Keratinocyte (primary cell): ENCODE measurements around the gene PLCG2. TPM values are rescaled to one million over a fixed set of nuclear protein-coding genes. Genes with fewer than 3 reads are reported as not detected.
A peak's percentile ranks its signal among the peaks of the same experiment; 100 is the strongest.

ENCODE experiments used
- DNase-seq: peaks from one replicate; pipeline ENCODE4 v3.0.0-alpha.2; 2011; ENCODE audit warnings: low read depth, missing footprints, low spot score
- FAIRE-seq: peaks from 2 replicates; lab custom pipeline; 2011; peaks lifted over from hg19 to GRCh38; lab: Jason Lieb, UNC
- H2AFZ ChIP-seq: 2 replicates; pipeline ENCODE4 v1.6.0; 2012; ENCODE audit warnings: low read length, control low read depth, inconsistent platforms; ENCODE audit not compliant: control insufficient read depth
- H3K27ac ChIP-seq: 2 replicates; pipeline ENCODE4 v1.5.1; 2011; ENCODE audit warnings: low read length; ENCODE audit not compliant: control insufficient read depth, insufficient read depth
- H3K27me3 ChIP-seq: 3 replicates; pipeline ENCODE4 v1.6.0; 2011; ENCODE audit warnings: low read length; ENCODE audit not compliant: control insufficient read depth, insufficient read depth; ENCODE audit errors: extremely low read depth
- H3K36me3 ChIP-seq, 2 experiments: 2 replicates in 1 of 2; 3 replicates in 1 of 2; pipeline ENCODE4 v1.5.1; 2011; ENCODE audit warnings: low read length in 2 of 2, mild to moderate bottlenecking in 1 of 2; ENCODE audit not compliant: control insufficient read depth in 2 of 2, insufficient read depth in 2 of 2; ENCODE audit errors: extremely low read depth in 1 of 2
- H3K4me1 ChIP-seq: 3 replicates; pipeline ENCODE4 v1.5.1; 2011; ENCODE audit warnings: low read length; ENCODE audit not compliant: control insufficient read depth, insufficient read depth; ENCODE audit errors: extremely low read depth
- H3K4me2 ChIP-seq: 3 replicates; pipeline ENCODE4 v1.6.0; 2011; ENCODE audit warnings: low read depth, low read length; ENCODE audit not compliant: control insufficient read depth, insufficient read depth; ENCODE audit errors: extremely low read depth
- H3K4me3 ChIP-seq, 3 experiments: fragments of 200-600 bp in 1 of 3; sonication (generic) in 1 of 3; 2 replicates in 2 of 3; 3 replicates in 1 of 3; pipeline ENCODE4 v1.5.1; 2011 to 2016; ENCODE audit warnings: low read length in 3 of 3, mild to moderate bottlenecking in 3 of 3, control low read depth in 2 of 3, inconsistent platforms in 1 of 3, low read depth in 1 of 3, mixed read lengths in 1 of 3, mixed run types in 1 of 3, moderate library complexity in 1 of 3; ENCODE audit not compliant: control insufficient read depth in 2 of 3, insufficient read depth in 2 of 3; ENCODE audit errors: extremely low read depth in 1 of 3
- H3K79me2 ChIP-seq: 2 replicates; pipeline ENCODE4 v1.6.0; 2012; ENCODE audit warnings: low read length; ENCODE audit not compliant: control insufficient read depth, insufficient read depth
- H3K9ac ChIP-seq: 3 replicates; pipeline ENCODE4 v1.6.0; 2011; ENCODE audit warnings: low read length; ENCODE audit not compliant: control insufficient read depth, insufficient read depth; ENCODE audit errors: extremely low read depth
- H3K9me1 ChIP-seq: 3 replicates; pipeline ENCODE4 v1.6.0; 2011; ENCODE audit warnings: low read length; ENCODE audit not compliant: control insufficient read depth, insufficient read depth; ENCODE audit errors: extremely low read depth
- H3K9me3 ChIP-seq: 2 replicates; pipeline ENCODE4 v1.5.1; 2012; ENCODE audit warnings: low read depth, low read length; ENCODE audit not compliant: control insufficient read depth
- H4K20me1 ChIP-seq: 3 replicates; pipeline ENCODE4 v1.6.0; 2011; ENCODE audit warnings: low read length; ENCODE audit not compliant: control insufficient read depth, insufficient read depth; ENCODE audit errors: extremely low read depth
- CTCF ChIP-seq, 3 experiments: IDR thresholded peaks in 1 of 3; conservative IDR thresholded peaks in 1 of 3; optimal IDR thresholded peaks in 1 of 3; 2 replicates in 2 of 3; 3 replicates in 1 of 3; pipeline versions ENCODE3 to v1.5.1; 2011; ENCODE audit warnings: low read length in 3 of 3, mild to moderate bottlenecking in 3 of 3, moderate library complexity in 2 of 3, control low read depth in 1 of 3, inconsistent platforms in 1 of 3; ENCODE audit not compliant: insufficient read depth in 2 of 3; ENCODE audit errors: extremely low read depth in 1 of 3
- EZH2 ChIP-seq: IDR thresholded peaks from one replicate; pipeline ENCODE4 v1.6.1; 2012; ENCODE audit warnings: inconsistent platforms, mild to moderate bottlenecking, low read length, moderate library complexity
- dilution Hi-C: fragments of 300-500 bp; cut with MboI; formaldehyde crosslinking; loops from one replicate; pipeline ENCODE4 v1.7.0; 2020; ENCODE audit warnings: low sequenced_read_pairs; ENCODE audit not compliant: extremely low pct_ligation_motif_present
- polyA plus RNA-seq, 5 experiments: library from polyadenylated mRNA; depleted of rRNA in 3 of 5; stranded (reverse) in 3 of 5; stranded (forward) in 1 of 5; unstranded in 1 of 5; fragments of >200 nt; gene quantifications; 1 replicate in 1 of 5; 2 replicates in 3 of 5; 3 replicates in 1 of 5; pipeline versions ENCODE4 v1.2.1 to v1.2.3, GENCODE V29; 2011 to 2012; ENCODE audit warnings: missing spikeins in 2 of 5, low read depth in 1 of 5, low replicate concordance in 1 of 5

The PLCG2 gene
- polyA plus RNA-seq, 1 donor (not counting 4 experiments of a cell fraction or from before 2014, with no cell fraction given), result 3.5 TPM

- DNase-seq (no peak), FAIRE-seq (no peak)
- peaks cover 12% of the 10 kb centered on the region for H3K4me1 ChIP-seq
- TF ChIP-seq EZH2 (no peak), CTCF (optimal IDR thresholded peaks at IDR 0.05 in 1 of 3, IDR thresholded peaks at IDR 0.05 in 1 of 3, conservative IDR thresholded peaks at IDR 0.05 in 1 of 3; ENCODE audit: extremely low read depth in 1 of 3, insufficient read depth in 2 of 3, low read length in 3 of 3) (no peak)
- no peaks in the 10 kb centered on the region for H3K27me3 ChIP-seq
- no peak overlapping the region for H3K27ac ChIP-seq
- no peak overlapping the region for H3K4me3 ChIP-seq
- no peaks in the 10 kb centered on the region for H3K36me3 ChIP-seq
- no peaks in the 10 kb centered on the region for H3K9me3 ChIP-seq
- dilution Hi-C loops, result no loop called here
- no peaks in the 10 kb centered on the region for H4K20me1 ChIP-seq
- H3K4me2 ChIP-seq, result no peak overlapping the region
- no peak overlapping the region for H2AFZ ChIP-seq
- no peak overlapping the region for H3K9ac ChIP-seq
- H3K9me1 ChIP-seq, result no peaks in the 10 kb centered on the region
- H3K79me2 ChIP-seq, result no peaks in the 10 kb centered on the region
These were observed 159.5 kb downstream of the PLCG2 start for GRCh38 chr16:81938326-81939163.

- FAIRE-seq (no peak), DNase-seq (no peak)
- Histone ChIP-seq H3K4me3 (no peak overlapping the region), H3K79me2 (no peaks in the 10 kb centered on the region), H3K27ac (no peak overlapping the region), H3K9ac (no peak overlapping the region), H4K20me1 (no peaks in the 10 kb centered on the region), H3K9me1 (no peaks in the 10 kb centered on the region), H2AFZ (no peak overlapping the region), H3K36me3 (no peaks in the 10 kb centered on the region), H3K27me3 (no peaks in the 10 kb centered on the region), H3K4me2 (no peak overlapping the region), H3K4me1 (peaks cover 12% of the 10 kb centered on the region), H3K9me3 (no peaks in the 10 kb centered on the region)
- peak in 1 of 3 experiments; percentile 23 for TF ChIP-seq CTCF (optimal IDR thresholded peaks at IDR 0.05 in 1 of 3, IDR thresholded peaks at IDR 0.05 in 1 of 3, conservative IDR thresholded peaks at IDR 0.05 in 1 of 3; ENCODE audit: extremely low read depth in 1 of 3, insufficient read depth in 2 of 3, low read length in 3 of 3)
- no peak for TF ChIP-seq EZH2
- dilution Hi-C loops, result no loop called here
These were observed 160.3 kb downstream of the PLCG2 start for GRCh38 chr16:81939164-81940056.
